PC-3 (cell line): ENCODE measurements around the gene GAB2. TPM values are rescaled to one million over a fixed set of nuclear protein-coding genes. Genes with fewer than 3 reads are reported as not detected.

Source experiments
- ATAC-seq: fragments of 200-7000 bp; cut with Tn5 transposase; 2 replicates; pipeline ENCODE4 v1.9.1; 2020; ENCODE audit warnings: mild to moderate bottlenecking, moderate library complexity
- BruUV-seq: library from RNA; stranded (reverse); fragments of 400-500 nt; replicated peaks from 2 replicates; lab custom pipeline; 2021; lab: Mats Ljungman, UMichigan
- CTCF ChIA-PET: fragments of 300-600 bp; sonication (Branson Sonifier 250); formaldehyde crosslinking; loops from one replicate; lab custom pipeline; 2022; ENCODE audit warnings: antibody characterized with exemption; lab: Charles Lee
- POLR2A ChIA-PET: fragments of 300-600 bp; sonication (Branson Sonifier 250); formaldehyde crosslinking; loops from one replicate; lab custom pipeline; 2022; ENCODE audit warnings: antibody characterized with exemption; ENCODE audit not compliant: unreplicated experiment; lab: Charles Lee
- DNase-seq: peaks from one replicate; pipeline ENCODE4 v3.0.0-alpha.2; 2015
- H2AFZ ChIP-seq: fragments of 300-600 bp; sonication (generic); 2 replicates; pipeline ENCODE4 v1.6.0; 2016; ENCODE audit warnings: antibody characterized with exemption, low read length
- H3F3A ChIP-seq: fragments of 300-600 bp; sonication (generic); one replicate; pipeline ENCODE4 v1.6.0; 2017; ENCODE audit warnings: antibody characterized with exemption, low read length, control low read depth, mild to moderate bottlenecking; ENCODE audit not compliant: unreplicated experiment
- H3K27ac ChIP-seq: fragments of 300-600 bp; sonication (generic); 2 replicates; pipeline ENCODE4 v1.5.1; 2016; ENCODE audit warnings: mild to moderate bottlenecking, low read length
- H3K27me3 ChIP-seq: fragments of 300-600 bp; sonication (generic); 2 replicates; pipeline ENCODE4 v1.6.1; 2016; ENCODE audit warnings: low read length, mixed read lengths
- H3K36me3 ChIP-seq: fragments of 300-600 bp; sonication (generic); 2 replicates; pipeline ENCODE4 v1.6.1; 2016; ENCODE audit warnings: low read depth, mixed run types, low read length, mixed read lengths
- H3K4me1 ChIP-seq: fragments of 300-600 bp; sonication (generic); 2 replicates; pipeline ENCODE4 v1.5.1; 2016; ENCODE audit warnings: low read length; ENCODE audit not compliant: insufficient read depth
- H3K4me2 ChIP-seq: fragments of 300-600 bp; sonication (generic); 2 replicates; pipeline ENCODE4 v1.6.0; 2016; ENCODE audit warnings: low read length
- H3K4me3 ChIP-seq: fragments of 300-600 bp; sonication (generic); 2 replicates; pipeline ENCODE4 v1.5.1; 2016; ENCODE audit warnings: mild to moderate bottlenecking, low read length, mixed read lengths
- H3K79me2 ChIP-seq: fragments of 300-600 bp; sonication (generic); 2 replicates; pipeline ENCODE4 v1.6.1; 2017; ENCODE audit warnings: low read length, mixed read lengths
- H3K9ac ChIP-seq: fragments of 300-600 bp; sonication (generic); 2 replicates; pipeline ENCODE4 v1.6.0; 2016; ENCODE audit warnings: mild to moderate bottlenecking, low read length
- H3K9me2 ChIP-seq: fragments of 300-600 bp; sonication (generic); replicated peaks from 2 replicates; pipeline ENCODE4 v1.6.1; 2016; ENCODE audit warnings: mixed run types, low read length, mixed read lengths
- H3K9me3 ChIP-seq: fragments of 300-600 bp; sonication (generic); 2 replicates; pipeline ENCODE4 v1.6.1; 2016; ENCODE audit warnings: low read length, mixed read lengths
- H4K20me1 ChIP-seq: fragments of 300-600 bp; sonication (generic); 2 replicates; pipeline ENCODE4 v1.6.1; 2016; ENCODE audit warnings: low read length, mixed read lengths
- CTCF ChIP-seq: fragments of 300-600 bp; sonication (generic); conservative IDR thresholded peaks from 2 replicates; pipeline ENCODE4 v1.5.1; 2017; ENCODE audit warnings: antibody characterized with exemption, low read depth, mild to moderate bottlenecking, low read length
- EZH2 ChIP-seq: fragments of 300-600 bp; sonication (generic); IDR thresholded peaks from one replicate; pipeline ENCODE4 v1.6.1; 2017; ENCODE audit warnings: antibody characterized with exemption, mild to moderate bottlenecking, low read length; ENCODE audit not compliant: unreplicated experiment
- EZH2phosphoT487 ChIP-seq: fragments of 300-600 bp; sonication (generic); IDR thresholded peaks from 2 replicates; pipeline ENCODE4 v1.6.1; 2018; ENCODE audit warnings: mild to moderate bottlenecking, antibody characterized with exemption, low read length, borderline replicate concordance
- intact Hi-C: fragments of 100-400 bp; cut with micrococcal nuclease; formaldehyde crosslinking; loops from 2 replicates; pipeline ENCODE4 v1.9.0; 2023
- total RNA-seq: library from RNA; depleted of rRNA; stranded (reverse); fragments of >200 nt; gene quantifications from 2 replicates; pipeline ENCODE4 v1.2.3, GENCODE V29; 2014

The GAB2 gene
- total RNA-seq, 1 experiment from 2014 or later = 7.1 TPM

- H3F3A ChIP-seq = no peaks in the 10 kb centered on the region
- H3K27me3 ChIP-seq = no peaks in the 10 kb centered on the region
- no peak overlapping the region for H3K27ac ChIP-seq
- 0 out of 2 replicates have a peak, but pooled peaks cover under 1% of the 10 kb centered on the region for H3K79me2 ChIP-seq
- no peak for TF ChIP-seq CTCF
- no peak for TF ChIP-seq EZH2
- no peak for TF ChIP-seq EZH2phosphoT487
- no peak for ATAC-seq
- H3K4me1 ChIP-seq = no peaks in the 10 kb centered on the region
- no peak overlapping the region for H3K9ac ChIP-seq
- intact Hi-C loops = no loop called here
- H2AFZ ChIP-seq = no peak overlapping the region
- no TSS peak for BruUV-seq
- no peak overlapping the region for H3K4me2 ChIP-seq
- no peaks in the 10 kb centered on the region for H4K20me1 ChIP-seq
- no peaks in the 10 kb centered on the region for H3K36me3 ChIP-seq
- ChIA-PET POLR2A (interaction anchor here (0.6 kb wide), 1 partner anchor 26 kb away, joined by 4 read pairs; no protein-coding TSS in a partner anchor), CTCF (no interaction called here)
- no peaks in the 10 kb centered on the region for H3K9me3 ChIP-seq
- no peak for DNase-seq
- H3K4me3 ChIP-seq = no peak overlapping the region
- H3K9me2 ChIP-seq = no peaks in the 10 kb centered on the region
Measured at GRCh38 chr11:78390809-78391208, 26.8 kb downstream of the GAB2 start.

- DNase-seq (no peak), ATAC-seq (no peak)
- no peaks in the 10 kb centered on the region for H3K79me2 ChIP-seq
- TF ChIP-seq CTCF (no peak), EZH2phosphoT487 (no peak), EZH2 (no peak)
- ChIA-PET POLR2A (no interaction called here), CTCF (no interaction called here)
- H3K4me2 ChIP-seq = no peak overlapping the region
- BruUV-seq = no TSS peak
- H3F3A ChIP-seq = no peaks in the 10 kb centered on the region
- no peak overlapping the region for H3K9ac ChIP-seq
- 0 out of 2 replicates have a peak, but pooled peaks cover 6% of the 10 kb centered on the region for H3K9me3 ChIP-seq
- no peak overlapping the region for H3K27ac ChIP-seq
- no peak overlapping the region for H2AFZ ChIP-seq
- no peaks in the 10 kb centered on the region for H3K4me1 ChIP-seq
- H3K4me3 ChIP-seq = no peak overlapping the region
- intact Hi-C loops = no loop called here
- H3K9me2 ChIP-seq = no peaks in the 10 kb centered on the region
- H4K20me1 ChIP-seq = no peaks in the 10 kb centered on the region
- peaks cover 7% of the 10 kb centered on the region; the same call in 1 of the 2 replicates for H3K36me3 ChIP-seq
- no peaks in the 10 kb centered on the region for H3K27me3 ChIP-seq
Measured at GRCh38 chr11:78386215-78386941, 31.2 kb downstream of the GAB2 start.

- CTCF ChIA-PET = no interaction called here
Measured at GRCh38 chr11:78385205-78385604, 32.4 kb downstream of the GAB2 start.

More at GRCh38 chr11:78385205-78385604, 32.4 kb downstream of the GAB2 start:
- Histone ChIP-seq H3K9me2 (no peaks in the 10 kb centered on the region), H3K4me1 (no peaks in the 10 kb centered on the region), H3K79me2 (no peaks in the 10 kb centered on the region), H4K20me1 (no peaks in the 10 kb centered on the region), H3K9me3 (0 out of 2 replicates have a peak, but pooled peaks cover 6% of the 10 kb centered on the region), H3K9ac (no peak overlapping the region), H3K4me2 (no peak overlapping the region), H3F3A (no peaks in the 10 kb centered on the region), H3K36me3 (peaks cover 7% of the 10 kb centered on the region; the same call in 1 of the 2 replicates), H2AFZ (no peak overlapping the region), H3K27ac (no peak overlapping the region), H3K27me3 (no peaks in the 10 kb centered on the region), H3K4me3 (no peak overlapping the region)
- TF ChIP-seq EZH2phosphoT487 (no peak), EZH2 (no peak), CTCF (no peak)
- POLR2A ChIA-PET = no interaction called here
- ATAC-seq (no peak), DNase-seq (no peak)
- BruUV-seq = no TSS peak
- intact Hi-C loops = no loop called here
